ENCODE measurements around the gene AATK.

- TF ChIP-seq CTCF (conservative IDR thresholded peaks at IDR 0.05) (no peak), EZH2 (IDR thresholded peaks at IDR 0.05; ENCODE audit: low read depth) (no peak)
Observed at GRCh38 chr17:81118308-81119221, 47.5 kb downstream of the AATK start.
